K562 (cell line): ENCODE data around the gene TDRD12. TPM values are rescaled to one million over a fixed set of nuclear protein-coding genes. Genes with fewer than 3 reads are reported as not detected.
"Not testable (repeated sequence)": the region's sequence is repeated elsewhere in the genome, so short reads cannot be mapped to it uniquely, and the experiment has no call there.

Source experiments
- ATAC-seq: fragments of 200-7000 bp; cut with Tn5 transposase; 3 replicates; pipeline ENCODE4 v1.9.1; 2020; ENCODE audit warnings: moderate library complexity
- BruUV-seq: library from RNA; stranded (reverse); fragments of 400-500 nt; replicated peaks from 2 replicates; lab custom pipeline; 2021; lab: Mats Ljungman, UMichigan
- CTCF ChIA-PET: fragments of 300-600 bp; formaldehyde crosslinking; extraction: SDS; loops from one replicate; lab custom pipeline; 2021; ENCODE audit warnings: low intra/inter-chr PET ratio; lab: Yijun Ruan, JAX
- POLR2A ChIA-PET: fragments of 300-600, 350-650 bp; sonication (Branson Sonifier 250); formaldehyde crosslinking; extraction: SDS; loops from one replicate; lab custom pipeline; 2021; ENCODE audit warnings: antibody characterized with exemption, inconsistent platforms; lab: Yijun Ruan, JAX
- DNase-seq, 4 experiments: peaks; one replicate each; pipeline versions ENCODE4 v3.0.0 to v3.0.0-alpha.2; 2011 to 2018; ENCODE audit warnings: low spot score in 3 of 4, mixed read lengths in 3 of 4; ENCODE audit errors: extremely low read depth in 1 of 4
- FAIRE-seq: peaks from 2 replicates; lab custom pipeline; 2011; peaks lifted over from hg19 to GRCh38; lab: Jason Lieb, UNC
- H2AFZ ChIP-seq: 2 replicates; pipeline ENCODE4 v1.6.0; 2011; ENCODE audit warnings: low read depth, low read length, control low read depth, inconsistent platforms
- H3K27ac ChIP-seq: fragments of 200-600 bp; 3 replicates; pipeline ENCODE4 v1.8.0; 2011; ENCODE audit warnings: low read depth, mild to moderate bottlenecking, control low read depth, inconsistent platforms, low read length, moderate library complexity, mixed read lengths; ENCODE audit errors: extremely low read depth
- H3K27me3 ChIP-seq, 2 experiments: fragments of 300-600 bp in 1 of 2; 2 replicates in 1 of 2; 3 replicates in 1 of 2; pipeline versions ENCODE4 v1.6.0 to v1.8.0; 2011; ENCODE audit warnings: inconsistent platforms in 2 of 2, low read length in 2 of 2, mild to moderate bottlenecking in 1 of 2, mixed read lengths in 1 of 2, moderate library complexity in 1 of 2; ENCODE audit not compliant: control insufficient read depth in 2 of 2, insufficient read depth in 2 of 2
- H3K36me3 ChIP-seq: fragments of 300-600 bp; 3 replicates; pipeline ENCODE4 v1.8.0; 2011; ENCODE audit warnings: mild to moderate bottlenecking, low read length, inconsistent platforms; ENCODE audit not compliant: control insufficient read depth, insufficient read depth
- H3K4me1 ChIP-seq, 2 experiments: fragments of 200-600 bp in 1 of 2; replicated peaks in 1 of 2; 2 replicates in 1 of 2; 3 replicates in 1 of 2; pipeline versions ENCODE4 v1.5.1 to v1.8.0; 2011; ENCODE audit warnings: inconsistent platforms in 2 of 2, low read length in 2 of 2, mild to moderate bottlenecking in 1 of 2, mixed read lengths in 1 of 2, moderate library complexity in 1 of 2; ENCODE audit not compliant: control insufficient read depth in 2 of 2, insufficient read depth in 2 of 2
- H3K4me2 ChIP-seq: 2 replicates; pipeline ENCODE4 v1.6.1; 2011; ENCODE audit warnings: low read length, control low read depth, inconsistent platforms, mixed read lengths; ENCODE audit not compliant: insufficient read depth
- H3K4me3 ChIP-seq: fragments of 200-600 bp; sonication (generic), shearing (Covaris generic); 2 replicates; pipeline ENCODE4 v1.5.1; 2016; ENCODE audit warnings: control low read depth, inconsistent platforms
- H3K79me2 ChIP-seq: fragments of 200-600 bp; 3 replicates; pipeline ENCODE4 v1.8.0; 2011; ENCODE audit warnings: low read length, inconsistent platforms; ENCODE audit not compliant: control insufficient read depth, insufficient read depth
- H3K9ac ChIP-seq, 2 experiments: 2 replicates each; pipeline versions ENCODE4 v1.6.0 to v1.6.1; 2011; ENCODE audit warnings: low read depth in 2 of 2, low read length in 2 of 2, control low read depth in 1 of 2, inconsistent platforms in 1 of 2, mild to moderate bottlenecking in 1 of 2, mixed read lengths in 1 of 2; ENCODE audit not compliant: insufficient read depth in 1 of 2
- H3K9me1 ChIP-seq: one replicate; pipeline ENCODE4 v1.6.0; 2011; ENCODE audit warnings: inconsistent platforms, mild to moderate bottlenecking, low read length, moderate library complexity; ENCODE audit not compliant: control insufficient read depth, insufficient read depth
- H3K9me3 ChIP-seq: replicated peaks from 2 replicates; pipeline ENCODE4 v1.5.1; 2011; ENCODE audit warnings: low read depth, low read length, inconsistent platforms; ENCODE audit not compliant: control insufficient read depth, insufficient read depth
- H4K20me1 ChIP-seq: replicated peaks from 2 replicates; pipeline ENCODE4 v1.6.1; 2011; ENCODE audit warnings: low read length, inconsistent platforms, mixed read lengths; ENCODE audit not compliant: control insufficient read depth, insufficient read depth
- CTCF ChIP-seq, 3 experiments: IDR thresholded peaks in 2 of 3; conservative IDR thresholded peaks in 1 of 3; 2 replicates each; pipeline ENCODE4 v1.5.1; 2011 to 2012; ENCODE audit warnings: low read length in 3 of 3, mild to moderate bottlenecking in 3 of 3, control low read depth in 2 of 3, improper control_type of control experiment in 1 of 3, inconsistent platforms in 1 of 3, low read depth in 1 of 3, mixed read lengths in 1 of 3, moderate library complexity in 1 of 3; ENCODE audit not compliant: insufficient read depth in 2 of 3
- FOXA3 ChIP-seq, 2 experiments: fragments of 450-650 bp in 1 of 2; sonication (generic) in 1 of 2; formaldehyde crosslinking; IDR thresholded peaks in 1 of 2; conservative IDR thresholded peaks in 1 of 2; 2 replicates each; pipeline versions ENCODE4 v1.4.0 to v1.8.0; 2020 to 2022; ENCODE audit warnings: mild to moderate bottlenecking in 2 of 2, missing genetic modification reagents in 1 of 2
- ZNF146 ChIP-seq: IDR thresholded peaks from one replicate; pipeline ENCODE4 v1.6.1; 2018; ENCODE audit warnings: missing compliant biosample characterization; ENCODE audit not compliant: unreplicated experiment
- WGBS: fragments of 100-300 bp; shearing (Covaris generic); methylation state at CpG from one replicate; pipeline ENCODE4 v1.1.6; 2016; ENCODE audit warnings: low coverage, mixed read lengths; ENCODE audit not compliant: insufficient coverage; ENCODE audit errors: missing lambda C conversion rate; 5-methylcytosine and 5-hydroxymethylcytosine counted together
- in situ Hi-C: fragments of 300-500 bp; cut with MboI; formaldehyde crosslinking; loops from 4 replicates; pipeline ENCODE4 v1.15.0; 2018; ENCODE audit warnings: inconsistent platforms, mixed read lengths
- intact Hi-C: fragments of 100-400 bp; cut with micrococcal nuclease; formaldehyde crosslinking; loops from 2 replicates; pipeline ENCODE4 v1.14.2; 2022
- polyA plus RNA-seq, 8 experiments: library from polyadenylated mRNA; depleted of rRNA in 4 of 8; stranded (reverse) in 5 of 8; unstranded in 3 of 8; fragments of >200 nt; fragmentation: Nextera tagmentation in 2 of 8; fragmentation: Illumina TruSeq in 1 of 8; extraction: Ambion mirVana in 2 of 8; extraction: Trizol in 1 of 8; gene quantifications; 2 replicates each; pipeline versions ENCODE4 v1.2.1 to v1.2.3, GENCODE V29; 2011 to 2014; ENCODE audit warnings: inconsistent platforms in 1 of 8, missing spikeins in 1 of 8
- total RNA-seq, 7 experiments: library from RNA; depleted of rRNA in 6 of 7; stranded (reverse); fragments of >200 nt in 6 of 7; fragmentation: Illumina TruSeq in 2 of 7; extraction: Trizol in 2 of 7; gene quantifications; 2 replicates each; pipeline versions ENCODE4 v1.2.1 to v1.2.3, GENCODE V29; 2011 to 2021; ENCODE audit warnings: low replicate concordance in 1 of 7

Gene TDRD12
- total and polyA plus RNA-seq, 9 of the 15 experiments (the other 6 are each of a cell fraction or from before 2014, with no cell fraction given), result 0.03 TPM; not detected in 8

GRCh38 chr19:32782089-32782488 lies 62.5 kb downstream of the TDRD12 start:
- H3K4me1 ChIP-seq, in situ Hi-C loops, BruUV-seq, DNase-seq, H3K9me3 ChIP-seq, ATAC-seq, H3K4me3 ChIP-seq, H3K4me2 ChIP-seq, CTCF ChIA-PET, POLR2A ChIA-PET, H3K9ac ChIP-seq, intact Hi-C loops, H3K9me1 ChIP-seq, H3K79me2 ChIP-seq, H3K36me3 ChIP-seq, H2AFZ ChIP-seq, FAIRE-seq, H3K27ac ChIP-seq, H4K20me1 ChIP-seq: not testable (repeated sequence)
- H3K27me3 ChIP-seq, result peaks cover 6 to 19% of the 10 kb centered on the region in 2 experiments; a peak in 3 of 5 replicates
- TF ChIP-seq ZNF146 (CRISPR knock-in tag), result peak; percentile 66
- WGBS, result 29% methylated on average over 1 of the region's 1 CpG

GRCh38 chr19:32787161-32787813 lies 67.7 kb downstream of the TDRD12 start:
- H4K20me1 ChIP-seq, H3K79me2 ChIP-seq, BruUV-seq, H3K4me1 ChIP-seq, H3K9me3 ChIP-seq, H3K9me1 ChIP-seq, H3K9ac ChIP-seq, H3K4me3 ChIP-seq, in situ Hi-C loops, CTCF ChIA-PET, H2AFZ ChIP-seq, ATAC-seq, intact Hi-C loops, H3K36me3 ChIP-seq, H3K27ac ChIP-seq: not testable (repeated sequence)
- H3K27me3 ChIP-seq, result peaks cover 5 to 28% of the 10 kb centered on the region in 2 experiments
- 0 out of 6 replicates have a peak, but pooled peaks of 2 of the 3 experiments have one; percentile 2 to 19 for TF ChIP-seq CTCF (IDR thresholded peaks at IDR 0.05 in 2 of 3, conservative IDR thresholded peaks at IDR 0.05 in 1 of 3; ENCODE audit: insufficient read depth in 2 of 3, low read depth in 1 of 3, low read length in 3 of 3)
- TF ChIP-seq FOXA3 (CRISPR knock-in tag; conservative IDR thresholded peaks at IDR 0.05 in 1 of 2, IDR thresholded peaks at IDR 0.05 in 1 of 2), result peak; percentile 65 to 93; a peak in 3 of 4 replicates
- WGBS, result 3% methylated on average over 12 of the region's 12 CpGs
- FAIRE-seq (peak; percentile 67), DNase-seq (peak in 1 of 4 experiments; percentile 44)
- H3K4me2 ChIP-seq, result peak overlapping the region; percentile 52
- POLR2A ChIA-PET, result interaction anchor here (0.6 to 1.1 kb wide), 2 partner anchors 8 to 179 kb away, joined by 3 to 5 read pairs; no protein-coding TSS in a partner anchor

GRCh38 chr19:32787895-32788294 lies 68.3 kb downstream of the TDRD12 start:
- DNase-seq, H3K36me3 ChIP-seq, BruUV-seq, H3K4me3 ChIP-seq, H4K20me1 ChIP-seq, H3K27ac ChIP-seq, H3K79me2 ChIP-seq, H3K4me1 ChIP-seq, intact Hi-C loops, in situ Hi-C loops, H3K9ac ChIP-seq, CTCF ChIA-PET, H2AFZ ChIP-seq, FAIRE-seq, ATAC-seq, H3K9me3 ChIP-seq, H3K9me1 ChIP-seq: not testable (repeated sequence)
- peak overlapping the region; percentile 52 for H3K4me2 ChIP-seq
- H3K27me3 ChIP-seq, result peaks cover 8 to 33% of the 10 kb centered on the region in 2 experiments
- WGBS, result 15% methylated on average over 5 of the region's 5 CpGs
- POLR2A ChIA-PET, result interaction anchor here (0.6 kb wide), 1 partner anchor 179 kb away, joined by 5 read pairs; no protein-coding TSS in a partner anchor
